ENCODE data around the gene LOXL4. TPM values are rescaled to one million over a fixed set of nuclear protein-coding genes. Genes with fewer than 3 reads are reported as not detected.

Gene LOXL4
- total RNA-seq, 1 donor from 2014 or later = 0.92 TPM

DNA sequence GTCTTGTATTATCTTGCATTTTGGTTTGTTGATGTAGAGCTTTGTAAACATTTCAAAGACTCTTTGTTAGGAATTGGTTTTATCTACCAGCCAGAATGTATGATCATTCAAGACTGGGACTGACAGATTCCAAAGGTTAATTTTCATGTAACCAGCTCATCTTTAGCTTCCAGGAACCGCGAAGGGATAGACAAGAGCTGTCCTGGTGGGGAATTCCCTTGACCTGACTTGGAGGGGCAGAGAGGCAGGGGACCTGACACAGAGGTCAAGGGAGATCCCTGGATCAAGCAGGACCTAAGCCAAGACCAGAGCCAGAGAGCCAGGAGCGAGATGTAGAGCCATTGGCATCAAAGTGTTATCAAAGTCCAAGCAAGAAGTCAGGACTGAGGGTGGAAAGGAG is 6.6 kb upstream of the LOXL4 start:
- DNase-seq (ENCODE audit: low spot score) = no peak
- Histone ChIP-seq H3K4me1 (no peaks in the 10 kb centered on the region), H2AFZ (replicated peaks) (no peak overlapping the region), H3K27me3 (no peaks in the 10 kb centered on the region), H3K4me3 (no peak overlapping the region), H3K9me3 (ENCODE audit: low read depth) (no peaks in the 10 kb centered on the region), H3K9ac (no peak overlapping the region), H3K79me2 (ENCODE audit: low read depth) (no peaks in the 10 kb centered on the region), H3F3A (ENCODE audit: low read depth) (no peaks in the 10 kb centered on the region), H3K27ac (no peak overlapping the region), H3K4me2 (no peak overlapping the region), H4K20me1 (ENCODE audit: low read depth) (no peaks in the 10 kb centered on the region), H3K36me3 (no peaks in the 10 kb centered on the region)
- Mint-ChIP-seq H3K9me3 (no peaks in the 10 kb centered on the region), H3K27me3 (ENCODE audit: insufficient read depth, low read depth) (peaks cover 2% of the 10 kb centered on the region), H3K4me3 (no peak overlapping the region), H3K27ac (no peak overlapping the region), H3K4me1 (peaks cover 8% of the 10 kb centered on the region), H3K36me3 (no peaks in the 10 kb centered on the region)
- TF ChIP-seq EZH2 (IDR thresholded peaks at IDR 0.05) = no peak
- TF ChIP-seq, protein P1, sequence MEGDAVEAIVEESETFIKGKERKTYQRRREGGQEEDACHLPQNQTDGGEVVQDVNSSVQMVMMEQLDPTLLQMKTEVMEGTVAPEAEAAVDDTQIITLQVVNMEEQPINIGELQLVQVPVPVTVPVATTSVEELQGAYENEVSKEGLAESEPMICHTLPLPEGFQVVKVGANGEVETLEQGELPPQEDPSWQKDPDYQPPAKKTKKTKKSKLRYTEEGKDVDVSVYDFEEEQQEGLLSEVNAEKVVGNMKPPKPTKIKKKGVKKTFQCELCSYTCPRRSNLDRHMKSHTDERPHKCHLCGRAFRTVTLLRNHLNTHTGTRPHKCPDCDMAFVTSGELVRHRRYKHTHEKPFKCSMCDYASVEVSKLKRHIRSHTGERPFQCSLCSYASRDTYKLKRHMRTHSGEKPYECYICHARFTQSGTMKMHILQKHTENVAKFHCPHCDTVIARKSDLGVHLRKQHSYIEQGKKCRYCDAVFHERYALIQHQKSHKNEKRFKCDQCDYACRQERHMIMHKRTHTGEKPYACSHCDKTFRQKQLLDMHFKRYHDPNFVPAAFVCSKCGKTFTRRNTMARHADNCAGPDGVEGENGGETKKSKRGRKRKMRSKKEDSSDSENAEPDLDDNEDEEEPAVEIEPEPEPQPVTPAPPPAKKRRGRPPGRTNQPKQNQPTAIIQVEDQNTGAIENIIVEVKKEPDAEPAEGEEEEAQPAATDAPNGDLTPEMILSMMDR (IDR thresholded peaks at IDR 0.05) = no peak
- no peak for TF ChIP-seq EZH2phosphoT487 (IDR thresholded peaks at IDR 0.05)

DNA sequence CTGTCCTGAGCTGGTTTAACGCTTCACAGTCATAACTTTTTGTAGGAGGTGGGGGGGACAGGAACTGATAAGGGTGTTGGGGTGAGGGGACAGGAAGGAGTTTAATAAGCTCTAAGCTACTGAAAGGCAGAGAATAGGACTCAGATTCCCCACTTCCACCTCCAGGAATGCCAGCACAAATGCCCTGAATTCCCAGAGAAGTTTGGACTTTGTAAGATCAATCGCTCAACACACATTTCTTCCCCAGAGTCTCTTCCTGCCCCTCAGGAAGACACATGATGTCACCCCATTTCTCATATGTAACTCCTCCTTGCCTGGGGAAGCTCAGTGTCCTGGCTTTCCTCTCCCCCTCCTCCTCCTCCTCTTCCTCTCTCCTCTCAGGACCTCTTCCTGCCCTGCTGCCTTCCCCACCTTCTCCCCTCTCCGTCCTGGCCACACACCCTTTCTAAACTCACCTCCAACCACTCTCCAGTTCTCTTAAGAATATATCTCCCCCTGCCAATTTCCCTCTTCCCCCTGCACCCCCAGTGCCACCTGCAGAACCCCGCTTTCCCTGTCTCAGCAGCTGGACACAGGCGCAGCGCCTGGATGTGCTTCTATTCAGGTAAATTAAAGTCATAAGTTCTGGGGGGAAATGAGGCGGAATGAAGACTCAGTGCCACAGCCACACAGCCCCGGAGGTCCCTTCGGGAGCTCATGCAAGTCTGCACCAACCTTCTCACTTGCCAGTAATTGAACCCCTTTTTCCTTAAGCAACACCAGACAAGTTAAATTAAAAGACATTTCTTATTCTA is 5.3 kb upstream of the LOXL4 start:
- TF ChIP-seq EZH2 (IDR thresholded peaks at IDR 0.05) (no peak), EZH2phosphoT487 (IDR thresholded peaks at IDR 0.05) (no peak)
- TF ChIP-seq, protein P1 (IDR thresholded peaks at IDR 0.05) = no peak
- H3K36me3 ChIP-seq = no peaks in the 10 kb centered on the region
- H3K36me3 Mint-ChIP-seq = no peaks in the 10 kb centered on the region

GRCh38 chr10:98272656-98273055 is 4.7 kb upstream of the LOXL4 start:
- H4K20me1 ChIP-seq (ENCODE audit: low read depth) = no peaks in the 10 kb centered on the region
- no peaks in the 10 kb centered on the region for H3K9me3 Mint-ChIP-seq
- H3K4me1 Mint-ChIP-seq = peaks cover 18% of the 10 kb centered on the region
- H3K4me2 ChIP-seq = no peak overlapping the region
- H3K4me3 ChIP-seq = no peak overlapping the region
- no peak for DNase-seq (ENCODE audit: low spot score)
- H3K36me3 ChIP-seq = no peaks in the 10 kb centered on the region
- no peak overlapping the region for H3K27ac ChIP-seq
- TF ChIP-seq EZH2 (IDR thresholded peaks at IDR 0.05) (no peak), EZH2phosphoT487 (IDR thresholded peaks at IDR 0.05) (no peak)
- H3K27me3 ChIP-seq = peaks cover 12% of the 10 kb centered on the region
- peaks cover 7% of the 10 kb centered on the region for H3K27me3 Mint-ChIP-seq (ENCODE audit: insufficient read depth, low read depth)
- peaks cover 3% of the 10 kb centered on the region for H3F3A ChIP-seq (ENCODE audit: low read depth)
- no peaks in the 10 kb centered on the region for H3K36me3 Mint-ChIP-seq
- no peak overlapping the region for H3K4me3 Mint-ChIP-seq
- no peak overlapping the region for H2AFZ ChIP-seq (replicated peaks)
- no peaks in the 10 kb centered on the region for H3K79me2 ChIP-seq (ENCODE audit: low read depth)
- H3K4me1 ChIP-seq = peaks cover 2% of the 10 kb centered on the region
- H3K9ac ChIP-seq = no peak overlapping the region
- no peaks in the 10 kb centered on the region for H3K9me3 ChIP-seq (ENCODE audit: low read depth)
- no peak overlapping the region for H3K27ac Mint-ChIP-seq

More for the DNA sequence above, 5.3 kb upstream of the LOXL4 start:
- no peaks in the 10 kb centered on the region for H3K9me3 Mint-ChIP-seq
- Histone ChIP-seq H3F3A (ENCODE audit: low read depth) (no peaks in the 10 kb centered on the region), H3K9ac (no peak overlapping the region), H3K4me2 (no peak overlapping the region), H3K9me3 (ENCODE audit: low read depth) (no peaks in the 10 kb centered on the region), H4K20me1 (ENCODE audit: low read depth) (no peaks in the 10 kb centered on the region), H3K27ac (no peak overlapping the region), H3K27me3 (peaks cover 10% of the 10 kb centered on the region), H2AFZ (replicated peaks) (no peak overlapping the region), H3K4me3 (no peak overlapping the region), H3K79me2 (ENCODE audit: low read depth) (no peaks in the 10 kb centered on the region), H3K4me1 (no peaks in the 10 kb centered on the region)
- no peak for DNase-seq (ENCODE audit: low spot score)
- H3K4me3 Mint-ChIP-seq = no peak overlapping the region
- H3K4me1 Mint-ChIP-seq = peaks cover 15% of the 10 kb centered on the region
- no peak overlapping the region for H3K27ac Mint-ChIP-seq
- H3K27me3 Mint-ChIP-seq (ENCODE audit: insufficient read depth, low read depth) = peaks cover 7% of the 10 kb centered on the region

- H3K9me3 Mint-ChIP-seq = no peaks in the 10 kb centered on the region
- no peaks in the 10 kb centered on the region for H3K79me2 ChIP-seq (ENCODE audit: low read depth)
- peaks cover 4% of the 10 kb centered on the region for H3K4me1 ChIP-seq
- no peak overlapping the region for H3K27ac Mint-ChIP-seq
- H3K4me2 ChIP-seq = no peak overlapping the region
- TF ChIP-seq, protein P1 (IDR thresholded peaks at IDR 0.05) = no peak
- no peak for TF ChIP-seq EZH2 (IDR thresholded peaks at IDR 0.05)
- TF ChIP-seq EZH2phosphoT487 (IDR thresholded peaks at IDR 0.05) = no peak
- H3K27me3 ChIP-seq = peaks cover 16% of the 10 kb centered on the region
- no peak overlapping the region for H3K27ac ChIP-seq
- H4K20me1 ChIP-seq (ENCODE audit: low read depth) = no peaks in the 10 kb centered on the region
- no peak overlapping the region for H2AFZ ChIP-seq (replicated peaks)
- H3K9ac ChIP-seq = no peak overlapping the region
- H3K36me3 Mint-ChIP-seq = no peaks in the 10 kb centered on the region
- no peak overlapping the region for H3K4me3 ChIP-seq
- no peak overlapping the region for H3K4me3 Mint-ChIP-seq
- peaks cover 7% of the 10 kb centered on the region for H3K27me3 Mint-ChIP-seq (ENCODE audit: insufficient read depth, low read depth)
- no peaks in the 10 kb centered on the region for H3K36me3 ChIP-seq
- H3K9me3 ChIP-seq (ENCODE audit: low read depth) = no peaks in the 10 kb centered on the region
- DNase-seq (ENCODE audit: low spot score) = no peak
- peaks cover 19% of the 10 kb centered on the region for H3K4me1 Mint-ChIP-seq
- peaks cover 7% of the 10 kb centered on the region for H3F3A ChIP-seq (ENCODE audit: low read depth)
Measured at GRCh38 chr10:98272245-98272644, 4.3 kb upstream of the LOXL4 start.
